K562 (cell line): ENCODE measurements around the gene SPTAN1. TPM values are rescaled to one million over a fixed set of nuclear protein-coding genes. Genes with fewer than 3 reads are reported as not detected.

ENCODE experiments used
- BHLHE40 ChIP-seq: IDR thresholded peaks from 2 replicates; pipeline ENCODE4 v1.6.1; 2011; ENCODE audit warnings: low read length, improper control_type of control experiment
- CEBPZ ChIP-seq: fragments of 150-350 bp; IDR thresholded peaks from 2 replicates; pipeline ENCODE4 v1.6.1; 2014; ENCODE audit warnings: low read depth, mild to moderate bottlenecking, low read length, borderline replicate concordance
- CREBBP ChIP-seq: IDR thresholded peaks from one replicate; pipeline ENCODE4 v1.6.1; 2012; ENCODE audit warnings: low read depth, mild to moderate bottlenecking, control low read depth, inconsistent platforms, low read length
- DEAF1 ChIP-seq: fragments of 450-650 bp; formaldehyde crosslinking; IDR thresholded peaks from 2 replicates; pipeline ENCODE4 v1.4.0; 2020; ENCODE audit warnings: mild to moderate bottlenecking, moderate library complexity
- HDAC3 ChIP-seq: fragments of 450-650 bp; IDR thresholded peaks from 2 replicates; pipeline ENCODE4 v1.6.1; 2018; ENCODE audit warnings: borderline replicate concordance, mild to moderate bottlenecking, moderate library complexity; ENCODE audit not compliant: partially characterized antibody
- HDGF ChIP-seq: fragments of 450-650 bp; IDR thresholded peaks from 2 replicates; pipeline ENCODE4 v1.6.1; 2016
- HNRNPH1 ChIP-seq: fragments of 200-400 bp; formaldehyde crosslinking; optimal IDR thresholded peaks from 2 replicates; pipeline ENCODE3; 2017; ENCODE audit warnings: low read depth, mild to moderate bottlenecking, low read length, moderate library complexity
- PCBP1 ChIP-seq: fragments of 200-400 bp; formaldehyde crosslinking; IDR thresholded peaks from 2 replicates; pipeline ENCODE4 v1.6.1; 2018; ENCODE audit warnings: mild to moderate bottlenecking, low read depth, low read length; ENCODE audit not compliant: poor library complexity, severe bottlenecking
- PML ChIP-seq: IDR thresholded peaks from 2 replicates; pipeline ENCODE4 v1.6.1; 2012; ENCODE audit warnings: low read length, inconsistent platforms
- POLR3G ChIP-seq: IDR thresholded peaks from 2 replicates; pipeline ENCODE4 v1.6.1; 2011; ENCODE audit not compliant: insufficient read length, insufficient replicate concordance; ENCODE audit errors: extremely low read depth
- POU5F1 ChIP-seq: fragments of 150-350 bp; IDR thresholded peaks from 2 replicates; pipeline ENCODE4 v1.6.1; 2014; ENCODE audit warnings: borderline replicate concordance, low read length, low read depth, mild to moderate bottlenecking; ENCODE audit not compliant: partially characterized antibody
- RBFOX2 ChIP-seq: fragments of 200-400 bp; formaldehyde crosslinking; IDR thresholded peaks from 2 replicates; pipeline ENCODE4 v1.6.1; 2017; ENCODE audit warnings: low read depth, mild to moderate bottlenecking, low read length, moderate library complexity
- TAF9B ChIP-seq: fragments of 450-650 bp; IDR thresholded peaks from 2 replicates; pipeline ENCODE4 v1.6.1; 2018; ENCODE audit warnings: mild to moderate bottlenecking; ENCODE audit not compliant: partially characterized antibody
- TAL1 ChIP-seq: fragments of 450-650 bp; IDR thresholded peaks from 2 replicates; pipeline ENCODE4 v1.6.1; 2016; ENCODE audit warnings: mild to moderate bottlenecking
- TCF3 ChIP-seq: sonication (generic); formaldehyde crosslinking; IDR thresholded peaks from 2 replicates; pipeline ENCODE4 v1.4.0; 2020; ENCODE audit warnings: mild to moderate bottlenecking, missing genetic modification reagents
- TCFL5 ChIP-seq: fragments of 250-450 bp; sonication (Bioruptor Pico); conservative IDR thresholded peaks from 2 replicates; pipeline ENCODE4 v1.6.1; 2021; ENCODE audit warnings: mild to moderate bottlenecking, moderate library complexity, matching md5 sums
- TRIM28 ChIP-seq: fragments of 450-650 bp; IDR thresholded peaks from 2 replicates; pipeline ENCODE4 v1.6.1; 2017
- XRCC5 ChIP-seq: fragments of 200-400 bp; formaldehyde crosslinking; IDR thresholded peaks from 2 replicates; pipeline ENCODE4 v1.6.1; 2017; ENCODE audit warnings: low read depth, mild to moderate bottlenecking, low read length
- ZFX ChIP-seq: sonication (generic); formaldehyde crosslinking; IDR thresholded peaks from 2 replicates; pipeline ENCODE4 v1.8.0; 2022; ENCODE audit warnings: mild to moderate bottlenecking, missing genetic modification reagents, moderate library complexity
- ZNF224 ChIP-seq: sonication (generic); formaldehyde crosslinking; IDR thresholded peaks from 2 replicates; pipeline ENCODE4 v1.8.0; 2022; ENCODE audit warnings: mild to moderate bottlenecking, missing genetic modification reagents
- polyA plus RNA-seq, 8 experiments: library from polyadenylated mRNA; depleted of rRNA in 4 of 8; stranded (reverse) in 5 of 8; unstranded in 3 of 8; fragments of >200 nt; fragmentation: Nextera tagmentation in 2 of 8; fragmentation: Illumina TruSeq in 1 of 8; extraction: Ambion mirVana in 2 of 8; extraction: Trizol in 1 of 8; gene quantifications; 2 replicates each; pipeline versions ENCODE4 v1.2.1 to v1.2.3, GENCODE V29; 2011 to 2014; ENCODE audit warnings: inconsistent platforms in 1 of 8, missing spikeins in 1 of 8
- total RNA-seq, 7 experiments: library from RNA; depleted of rRNA in 6 of 7; stranded (reverse); fragments of >200 nt in 6 of 7; fragmentation: Illumina TruSeq in 2 of 7; extraction: Trizol in 2 of 7; gene quantifications; 2 replicates each; pipeline versions ENCODE4 v1.2.1 to v1.2.3, GENCODE V29; 2011 to 2021; ENCODE audit warnings: low replicate concordance in 1 of 7
- TF ChIP-seq, protein P1 (sequence below), 3 experiments: fragments of 200-800 bp in 1 of 3; sonication (Bioruptor generic) in 1 of 3; sonication (generic) in 1 of 3; formaldehyde crosslinking in 1 of 3; IDR thresholded peaks; 2 replicates each; pipeline versions ENCODE4 v1.6.1 to v1.8.0; 2016 to 2022; ENCODE audit warnings: mild to moderate bottlenecking in 2 of 3, missing compliant biosample characterization in 2 of 3, missing genetic modification characterization in 2 of 3, missing genetic modification reagents in 1 of 3

Gene SPTAN1
- total and polyA plus RNA-seq, 9 of the 15 experiments (the other 6 are each of a cell fraction or from before 2014, with no cell fraction given) = 1.5 to 13.5 (median 6.8) TPM

- TF ChIP-seq POLR3G (no peak), RBFOX2 (peak; percentile 98), TCFL5 (CRISPR knock-in tag) (peak; percentile 40; the same call in 1 of the 2 replicates), CREBBP (no peak), TRIM28 (no peak; the same call in 1 of the 2 replicates), ZFX (peak; percentile 97), TCF3 (CRISPR knock-in tag) (no peak; the same call in 1 of the 2 replicates), DEAF1 (CRISPR knock-in tag) (no peak), PML (peak; percentile 74), HNRNPH1 (no peak), TAL1 (no peak), BHLHE40 (peak; percentile 97), CEBPZ (no peak), XRCC5 (peak; percentile 81), HDAC3 (no peak), POU5F1 (no peak), ZNF224 (peak; percentile 79; the same call in 1 of the 2 replicates), TAF9B (no peak), PCBP1 (no peak), HDGF (no peak)
- TF ChIP-seq, protein P1, sequence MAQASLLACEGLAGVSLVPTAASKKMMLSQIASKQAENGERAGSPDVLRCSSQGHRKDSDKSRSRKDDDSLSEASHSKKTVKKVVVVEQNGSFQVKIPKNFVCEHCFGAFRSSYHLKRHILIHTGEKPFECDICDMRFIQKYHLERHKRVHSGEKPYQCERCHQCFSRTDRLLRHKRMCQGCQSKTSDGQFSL (CRISPR knock-in tag; IDR thresholded peaks at IDR 0.05) = no peak
- TF ChIP-seq, protein P1 (tag; IDR thresholded peaks at IDR 0.05) = no peak
Observed at GRCh38 chr9:128656416-128657343, 104.3 kb downstream of the SPTAN1 start, which contains the start of gene DYNC2I2 (continued).
